Measurements from ENCODE around the gene XKR8. TPM values are rescaled to one million over a fixed set of nuclear protein-coding genes. Genes with fewer than 3 reads are reported as not detected.

The XKR8 gene, protein sequence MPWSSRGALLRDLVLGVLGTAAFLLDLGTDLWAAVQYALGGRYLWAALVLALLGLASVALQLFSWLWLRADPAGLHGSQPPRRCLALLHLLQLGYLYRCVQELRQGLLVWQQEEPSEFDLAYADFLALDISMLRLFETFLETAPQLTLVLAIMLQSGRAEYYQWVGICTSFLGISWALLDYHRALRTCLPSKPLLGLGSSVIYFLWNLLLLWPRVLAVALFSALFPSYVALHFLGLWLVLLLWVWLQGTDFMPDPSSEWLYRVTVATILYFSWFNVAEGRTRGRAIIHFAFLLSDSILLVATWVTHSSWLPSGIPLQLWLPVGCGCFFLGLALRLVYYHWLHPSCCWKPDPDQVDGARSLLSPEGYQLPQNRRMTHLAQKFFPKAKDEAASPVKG
- 10 to 100 TPM in 1 of 2 experiments, 1 to 10 TPM in 1; 9.9 to 10.2 TPM for total RNA-seq

DNA sequence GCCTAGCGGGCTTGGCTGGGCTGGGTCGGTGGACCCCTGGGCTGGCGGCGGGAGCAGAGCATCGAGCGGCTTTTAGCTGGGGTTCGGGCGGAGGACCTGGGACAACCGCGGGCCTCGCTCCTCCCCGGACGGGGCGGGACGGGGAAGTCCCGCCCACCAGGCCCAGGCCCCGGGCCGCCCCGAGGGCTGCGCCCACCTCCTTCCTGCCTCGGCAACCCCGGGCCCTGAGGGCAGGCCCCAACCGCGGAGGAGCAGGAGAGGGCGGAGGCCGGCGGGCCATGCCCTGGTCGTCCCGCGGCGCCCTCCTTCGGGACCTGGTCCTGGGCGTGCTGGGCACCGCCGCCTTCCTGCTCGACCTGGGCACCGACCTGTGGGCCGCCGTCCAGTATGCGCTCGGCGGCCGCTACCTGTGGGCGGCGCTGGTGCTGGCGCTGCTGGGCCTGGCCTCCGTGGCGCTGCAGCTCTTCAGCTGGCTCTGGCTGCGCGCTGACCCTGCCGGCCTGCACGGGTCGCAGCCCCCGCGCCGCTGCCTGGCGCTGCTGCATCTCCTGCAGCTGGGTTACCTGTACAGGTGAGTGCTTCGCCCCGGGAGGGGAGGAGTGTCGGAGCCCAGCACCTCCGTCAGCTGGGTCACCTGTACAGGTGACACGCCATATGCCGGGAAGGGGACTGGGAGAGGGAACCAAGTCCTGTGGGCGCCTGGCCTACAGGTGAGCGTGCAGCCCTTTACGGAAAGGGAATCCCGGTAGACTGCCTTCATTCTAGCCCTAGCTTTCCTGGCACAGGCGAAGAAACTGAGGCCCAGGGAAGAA, at the start of gene XKR8:
XKR8 (plus strand) TSS at position 182 of the 812 bp plus-strand sequence; CDS start at position 279, 97 bp downstream.

DNA sequence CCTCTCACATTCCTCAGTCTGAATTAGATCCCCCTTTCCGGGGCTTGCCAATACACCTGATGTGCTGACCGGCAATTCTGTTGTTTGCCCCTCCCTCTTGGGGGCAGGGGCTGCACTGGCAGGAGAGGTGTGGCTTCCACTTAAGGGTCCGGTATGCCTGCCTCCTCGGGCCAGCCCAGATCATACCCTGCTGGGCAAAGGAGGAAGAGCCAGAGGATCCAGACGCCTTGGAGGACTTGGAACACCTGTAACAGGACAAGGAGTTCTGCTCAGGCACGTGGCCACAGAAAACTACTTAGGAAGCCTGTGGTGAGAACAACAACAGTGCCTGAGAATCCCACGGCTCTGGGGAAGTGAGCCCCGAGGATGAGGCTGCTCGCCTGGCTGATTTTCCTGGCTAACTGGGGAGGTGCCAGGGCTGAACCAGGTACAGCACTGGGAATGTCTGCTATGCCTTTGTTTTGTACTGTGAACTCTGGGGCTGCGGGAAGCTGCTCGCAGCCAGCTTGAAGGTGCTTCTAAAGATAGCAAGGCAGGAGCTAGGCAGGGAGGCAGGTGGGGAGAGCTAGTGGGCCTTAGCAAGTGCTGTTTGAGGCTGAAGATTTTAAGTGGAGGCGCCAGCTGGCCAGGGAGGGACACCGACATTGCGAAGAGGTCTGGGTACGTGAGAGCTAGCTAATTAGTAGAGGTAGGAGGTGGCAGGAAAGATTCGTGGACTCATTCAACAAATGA, 24.8 kb upstream of the XKR8 start, which contains the start of gene SMPDL3B:
SMPDL3B (plus strand) TSS at position 183 of the 732 bp plus-strand sequence; CDS start at position 367, 184 bp downstream.

Other genes starting within 250 kb of the XKR8 start
- gene FAM76A, start 234.0 kb upstream of the XKR8 start, total RNA-seq, result 10 to 100 TPM; 15.5 to 20.1 TPM
- 10 to 100 TPM; 26.0 to 27.9 TPM for gene STX12, start 186.8 kb upstream of the XKR8 start, total RNA-seq
- 10 to 100 TPM; 46.5 to 47.4 TPM for gene PPP1R8, start 129.2 kb upstream of the XKR8 start, total RNA-seq
- gene THEMIS2, start 87.4 kb upstream of the XKR8 start, total RNA-seq, result 10 to 100 TPM; 52.3 to 56.8 TPM
- 10 to 100 TPM; 61.5 to 63.9 TPM for gene RPA2, start 45.4 kb upstream of the XKR8 start, total RNA-seq
- 1 to 10 TPM in 1 of 2 experiments, under 1 TPM in 1; 0.76 to 1.0 TPM for gene SMPDL3B, start 25.0 kb upstream of the XKR8 start, total RNA-seq
- 10 to 100 TPM; 26.9 to 27.3 TPM for gene EYA3, start 128.6 kb downstream of the XKR8 start, total RNA-seq
- gene PTAFR, start 216.7 kb downstream of the XKR8 start, total RNA-seq, result under 1 TPM; 0.22 to 0.40 TPM